GM12878 (cell line): ENCODE measurements around the gene AFAP1. TPM values are rescaled to one million over a fixed set of nuclear protein-coding genes. Genes with fewer than 3 reads are reported as not detected.

Experiments
- ATAC-seq: fragments of 200-7000 bp; cut with Tn5 transposase; 3 replicates; pipeline ENCODE4 v1.9.1; 2020; ENCODE audit warnings: mild to moderate bottlenecking, moderate library complexity
- BruUV-seq: library from RNA; stranded (reverse); fragments of 400-500 nt; replicated peaks from 2 replicates; lab custom pipeline; 2021; lab: Mats Ljungman, UMichigan
- CTCF ChIA-PET: fragments of 300-600 bp; sonication (Branson Sonifier 250); formaldehyde crosslinking; extraction: SDS; loops from one replicate; lab custom pipeline; 2021; ENCODE audit warnings: inconsistent platforms; lab: Yijun Ruan, JAX
- POLR2A ChIA-PET: fragments of 350-600 bp; formaldehyde crosslinking; extraction: SDS; loops from one replicate; lab custom pipeline; 2021; ENCODE audit warnings: inconsistent platforms; lab: Charles Lee
- RAD21 ChIA-PET: fragments of 300-600 bp; sonication (Branson Sonifier 250); formaldehyde crosslinking; loops from one replicate; lab custom pipeline; 2023; ENCODE audit warnings: antibody characterized with exemption; ENCODE audit not compliant: unreplicated experiment; lab: Charles Lee
- SMC1A ChIA-PET: fragments of 300-600 bp; sonication (Branson Sonifier 250); formaldehyde crosslinking; loops from one replicate; lab custom pipeline; 2023; ENCODE audit not compliant: unreplicated experiment, uncharacterized antibody; lab: Charles Lee
- DNase-seq: peaks from one replicate; pipeline ENCODE4 v3.0.0-alpha.2; 2011; ENCODE audit warnings: low read depth, low spot score
- FAIRE-seq: peaks from 3 replicates; lab custom pipeline; 2011; peaks lifted over from hg19 to GRCh38; lab: Jason Lieb, UNC
- H2AFZ ChIP-seq: 2 replicates; pipeline ENCODE4 v1.6.0; 2011; ENCODE audit warnings: low read depth, low read length, control low read depth; ENCODE audit not compliant: control insufficient read depth
- H3K27ac ChIP-seq: 2 replicates; pipeline ENCODE4 v1.5.1; 2011; ENCODE audit warnings: control low read depth; ENCODE audit not compliant: control insufficient read depth, insufficient read depth
- H3K27me3 ChIP-seq, 2 experiments: replicated peaks in 1 of 2; 2 replicates each; pipeline versions ENCODE4 v1.6.0 to v1.6.1; 2011; ENCODE audit warnings: low read length in 1 of 2; ENCODE audit not compliant: control insufficient read depth in 2 of 2, insufficient read depth in 2 of 2
- H3K36me3 ChIP-seq, 2 experiments: 2 replicates each; pipeline ENCODE4 v1.5.1; 2011; ENCODE audit warnings: low read length in 1 of 2; ENCODE audit not compliant: control insufficient read depth in 2 of 2, insufficient read depth in 2 of 2
- H3K4me1 ChIP-seq: 2 replicates; pipeline ENCODE4 v1.6.1; 2011; ENCODE audit warnings: mild to moderate bottlenecking, low read length, moderate library complexity, mixed read lengths; ENCODE audit not compliant: control insufficient read depth, insufficient read depth
- H3K4me2 ChIP-seq: 2 replicates; pipeline ENCODE4 v1.6.0; 2011; ENCODE audit warnings: control low read depth; ENCODE audit not compliant: control insufficient read depth, insufficient read depth
- H3K4me3 ChIP-seq: fragments of 200-600 bp; sonication (generic); 2 replicates; pipeline ENCODE4 v1.5.1; 2016
- H3K79me2 ChIP-seq: 2 replicates; pipeline ENCODE4 v1.6.0; 2011; ENCODE audit warnings: low read length; ENCODE audit not compliant: control insufficient read depth, insufficient read depth
- H3K9ac ChIP-seq: 2 replicates; pipeline ENCODE4 v1.8.0; 2011; ENCODE audit warnings: low read length, control low read depth, mixed read lengths; ENCODE audit not compliant: control insufficient read depth, insufficient read depth
- H3K9me3 ChIP-seq: replicated peaks from 3 replicates; pipeline ENCODE4 v1.5.1; 2011; ENCODE audit warnings: mild to moderate bottlenecking, low read length; ENCODE audit not compliant: control insufficient read depth, insufficient read depth
- H4K20me1 ChIP-seq: 2 replicates; pipeline ENCODE4 v1.6.0; 2011; ENCODE audit not compliant: control insufficient read depth, insufficient read depth
- GABPA ChIP-seq: IDR thresholded peaks from 2 replicates; pipeline ENCODE4 v1.6.1; 2014; ENCODE audit warnings: antibody characterized with exemption, low read depth, mild to moderate bottlenecking, inconsistent platforms
- GATAD2B ChIP-seq: fragments of 450-650 bp; conservative IDR thresholded peaks from 2 replicates; pipeline ENCODE4 v1.6.1; 2017; ENCODE audit warnings: low read depth, mild to moderate bottlenecking, moderate library complexity
- IKZF1 ChIP-seq: fragments of 450-650 bp; conservative IDR thresholded peaks from 2 replicates; pipeline ENCODE4 v1.6.1; 2017; ENCODE audit warnings: antibody characterized with exemption, mild to moderate bottlenecking
- IRF5 ChIP-seq: fragments of 450-650 bp; IDR thresholded peaks from 2 replicates; pipeline ENCODE4 v1.6.1; 2017; ENCODE audit warnings: borderline replicate concordance
- KDM1A ChIP-seq: fragments of 200-600 bp; sonication (generic); IDR thresholded peaks from 2 replicates; pipeline ENCODE4 v1.6.1; 2016; ENCODE audit warnings: borderline replicate concordance
- KLF5 ChIP-seq: fragments of 450-650 bp; IDR thresholded peaks from 2 replicates; pipeline ENCODE4 v1.6.1; 2014; ENCODE audit warnings: mild to moderate bottlenecking; ENCODE audit not compliant: partially characterized antibody
- LARP7 ChIP-seq: fragments of 450-650 bp; IDR thresholded peaks from 2 replicates; pipeline ENCODE4 v1.6.1; 2017; ENCODE audit warnings: mild to moderate bottlenecking
- MXI1 ChIP-seq: fragments of 150-350 bp; IDR thresholded peaks from 2 replicates; pipeline ENCODE4 v1.6.1; 2011; ENCODE audit warnings: low read depth, mild to moderate bottlenecking, inconsistent platforms, low read length, improper control_type of control experiment
- NFYA ChIP-seq: IDR thresholded peaks from 2 replicates; pipeline ENCODE4 v1.6.1; 2011; ENCODE audit warnings: low read depth, mild to moderate bottlenecking, low read length, improper control_type of control experiment, borderline replicate concordance
- NR2C1 ChIP-seq: fragments of 450-650 bp; IDR thresholded peaks from 2 replicates; pipeline ENCODE4 v1.6.1; 2017; ENCODE audit warnings: antibody characterized with exemption, mild to moderate bottlenecking, moderate library complexity
- SIX5 ChIP-seq: IDR thresholded peaks from 2 replicates; pipeline ENCODE4 v1.6.1; 2011; ENCODE audit warnings: mild to moderate bottlenecking, low read depth, low read length, moderate library complexity; ENCODE audit not compliant: severe bottlenecking
- TAF1 ChIP-seq: IDR thresholded peaks from 2 replicates; pipeline ENCODE4 v1.6.1; 2011; ENCODE audit warnings: mild to moderate bottlenecking, low read depth, low read length, borderline replicate concordance
- WGBS: methylation state at CpG from one replicate; pipeline ENCODE4 v1.1.6; 2016; ENCODE audit warnings: low lambda C conversion rate; ENCODE audit not compliant: insufficient replicate concordance, insufficient coverage; ENCODE audit errors: missing lambda C conversion rate; 5-methylcytosine and 5-hydroxymethylcytosine counted together
- in situ Hi-C: fragments of 300-500 bp; cut with MboI; formaldehyde crosslinking; loops from 9 replicates; pipeline ENCODE4 v1.14.3; 2018; ENCODE audit warnings: mixed read lengths
- intact Hi-C: fragments of 100-400 bp; cut with micrococcal nuclease; formaldehyde crosslinking; loops from one replicate; pipeline ENCODE4 v1.14.2; 2022; ENCODE audit not compliant: unreplicated experiment
- polyA plus RNA-seq, 11 experiments: library from polyadenylated mRNA; depleted of rRNA in 4 of 11; unstranded in 6 of 11; stranded (reverse) in 5 of 11; fragments of >200 nt; fragmentation: Nextera tagmentation in 4 of 11; fragmentation: Illumina TruSeq in 1 of 11; extraction: Ambion mirVana in 4 of 11; extraction: Trizol in 1 of 11; gene quantifications; 1 replicate in 1 of 11; 2 replicates in 10 of 11; pipeline versions ENCODE4 v1.2.1 to v1.2.3, GENCODE V29; 2011 to 2016; ENCODE audit warnings: inconsistent platforms in 2 of 11, missing spikeins in 2 of 11, low read depth in 1 of 11
- total RNA-seq, 4 experiments: library from RNA; depleted of rRNA in 3 of 4; stranded (reverse); fragments of >200 nt in 3 of 4; fragmentation: Illumina TruSeq in 1 of 4; extraction: Trizol in 1 of 4; gene quantifications; 2 replicates each; pipeline versions ENCODE4 v1.2.1 to v1.2.3, GENCODE V29; 2013 to 2021
- TF ChIP-seq, protein P1 (sequence below): IDR thresholded peaks from 2 replicates; pipeline ENCODE4 v1.6.1; 2011; ENCODE audit warnings: borderline replicate concordance, low read depth, mild to moderate bottlenecking, moderate library complexity, mixed read lengths, low read length; ENCODE audit not compliant: insufficient read depth; ENCODE audit errors: extremely low read length

Gene AFAP1
- total and polyA plus RNA-seq, 10 of the 15 experiments (the other 5 are each of a cell fraction or from before 2014, with no cell fraction given): 0.02 to 0.23 (median 0.09) TPM; not detected in 1

GRCh38 chr4:7900334-7900909 is 39.2 kb downstream of the AFAP1 start:
- intact Hi-C loops (no loop called here), in situ Hi-C loops (no loop called here)
- no peaks in the 10 kb centered on the region for H3K36me3 ChIP-seq
- RAD21 ChIA-PET: no interaction called here
- no peak overlapping the region for H3K4me2 ChIP-seq
- no peaks in the 10 kb centered on the region; a peak in 1 of 4 replicates for H3K27me3 ChIP-seq
- TF ChIP-seq TAF1 (no peak), IRF5 (no peak)
- no peak for ATAC-seq
- no peak overlapping the region for H3K27ac ChIP-seq
- FAIRE-seq: no peak
- no peak overlapping the region for H3K9ac ChIP-seq
- H3K9me3 ChIP-seq: no peaks in the 10 kb centered on the region
- CTCF ChIA-PET: no interaction called here
- no peaks in the 10 kb centered on the region for H3K4me1 ChIP-seq
- no peaks in the 10 kb centered on the region for H4K20me1 ChIP-seq
- no peak overlapping the region for H3K4me3 ChIP-seq
- H3K79me2 ChIP-seq: no peaks in the 10 kb centered on the region
- H2AFZ ChIP-seq: no peak overlapping the region
- no TSS peak for BruUV-seq
- WGBS: 14% methylated on average over 8 of the region's 9 CpGs
- POLR2A ChIA-PET: no interaction called here
- no peak for DNase-seq
- SMC1A ChIA-PET: no interaction called here

GRCh38 chr4:7899184-7899869 is 40.3 kb downstream of the AFAP1 start:
- Histone ChIP-seq H3K79me2 (no peaks in the 10 kb centered on the region), H3K9ac (no peak overlapping the region), H2AFZ (no peak overlapping the region), H3K4me2 (no peak overlapping the region), H4K20me1 (no peaks in the 10 kb centered on the region), H3K4me1 (no peaks in the 10 kb centered on the region), H3K36me3 (no peaks in the 10 kb centered on the region), H3K9me3 (no peaks in the 10 kb centered on the region), H3K27ac (no peak overlapping the region), H3K27me3 (no peaks in the 10 kb centered on the region; a peak in 1 of 4 replicates), H3K4me3 (no peak overlapping the region)
- intact Hi-C loops: no loop called here
- no peak for FAIRE-seq
- ChIA-PET CTCF (no interaction called here), SMC1A (no interaction called here), RAD21 (no interaction called here), POLR2A (no interaction called here)
- WGBS: 16% methylated on average over 9 of the region's 9 CpGs
- in situ Hi-C loops: no loop called here
- no TSS peak for BruUV-seq
- no peak for DNase-seq
- no peak for ATAC-seq
- TF ChIP-seq LARP7 (no peak), IKZF1 (no peak), NFYA (no peak), KDM1A (no peak), KLF5 (no peak), MXI1 (no peak), GABPA (no peak), SIX5 (no peak), NR2C1 (no peak), GATAD2B (no peak)
- TF ChIP-seq, protein P1, sequence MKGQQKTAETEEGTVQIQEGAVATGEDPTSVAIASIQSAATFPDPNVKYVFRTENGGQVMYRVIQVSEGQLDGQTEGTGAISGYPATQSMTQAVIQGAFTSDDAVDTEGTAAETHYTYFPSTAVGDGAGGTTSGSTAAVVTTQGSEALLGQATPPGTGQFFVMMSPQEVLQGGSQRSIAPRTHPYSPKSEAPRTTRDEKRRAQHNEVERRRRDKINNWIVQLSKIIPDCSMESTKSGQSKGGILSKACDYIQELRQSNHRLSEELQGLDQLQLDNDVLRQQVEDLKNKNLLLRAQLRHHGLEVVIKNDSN: no peak
